ENCODE results near the gene SH3RF1.

DNA sequence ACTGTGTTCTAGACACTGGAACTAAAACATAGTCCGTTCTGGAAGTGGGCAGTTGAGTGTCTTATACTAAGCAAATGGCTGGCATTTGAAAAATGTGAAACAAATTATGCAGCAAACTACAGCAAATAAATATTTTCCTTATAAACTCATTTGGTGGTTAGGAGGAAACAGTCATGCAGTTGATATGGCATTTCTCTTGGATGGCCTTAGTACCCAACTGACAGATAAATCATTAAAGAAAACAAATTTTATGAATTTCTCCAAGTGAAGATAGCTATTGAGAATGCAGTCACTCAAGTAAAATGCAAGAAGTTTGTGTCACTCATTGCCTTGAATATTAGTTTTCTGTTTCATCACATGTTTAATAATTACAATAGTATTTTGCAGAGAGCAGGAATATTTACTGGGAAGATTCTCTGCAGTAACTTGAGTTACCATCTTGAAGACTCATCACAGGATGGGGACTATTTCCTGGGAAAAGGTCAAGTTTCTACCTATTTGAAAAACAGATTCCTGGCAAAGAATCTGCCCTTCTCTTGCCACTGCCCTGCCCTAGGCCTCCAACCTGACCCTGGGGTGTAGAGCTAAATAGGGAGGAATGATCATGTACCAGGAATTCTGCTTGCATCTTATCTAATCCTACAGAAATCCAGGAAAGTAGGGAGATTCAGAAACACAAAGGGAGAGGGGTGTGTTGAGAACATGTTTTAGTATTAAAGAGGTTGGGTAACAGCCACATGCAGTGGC, 105.9 kb downstream of the SH3RF1 start:
- no peak for TF ChIP-seq YY1 (IDR thresholded peaks at IDR 0.05; ENCODE audit: extremely low read depth, insufficient replicate concordance, low read depth, low read length)
- TF ChIP-seq, protein P1, sequence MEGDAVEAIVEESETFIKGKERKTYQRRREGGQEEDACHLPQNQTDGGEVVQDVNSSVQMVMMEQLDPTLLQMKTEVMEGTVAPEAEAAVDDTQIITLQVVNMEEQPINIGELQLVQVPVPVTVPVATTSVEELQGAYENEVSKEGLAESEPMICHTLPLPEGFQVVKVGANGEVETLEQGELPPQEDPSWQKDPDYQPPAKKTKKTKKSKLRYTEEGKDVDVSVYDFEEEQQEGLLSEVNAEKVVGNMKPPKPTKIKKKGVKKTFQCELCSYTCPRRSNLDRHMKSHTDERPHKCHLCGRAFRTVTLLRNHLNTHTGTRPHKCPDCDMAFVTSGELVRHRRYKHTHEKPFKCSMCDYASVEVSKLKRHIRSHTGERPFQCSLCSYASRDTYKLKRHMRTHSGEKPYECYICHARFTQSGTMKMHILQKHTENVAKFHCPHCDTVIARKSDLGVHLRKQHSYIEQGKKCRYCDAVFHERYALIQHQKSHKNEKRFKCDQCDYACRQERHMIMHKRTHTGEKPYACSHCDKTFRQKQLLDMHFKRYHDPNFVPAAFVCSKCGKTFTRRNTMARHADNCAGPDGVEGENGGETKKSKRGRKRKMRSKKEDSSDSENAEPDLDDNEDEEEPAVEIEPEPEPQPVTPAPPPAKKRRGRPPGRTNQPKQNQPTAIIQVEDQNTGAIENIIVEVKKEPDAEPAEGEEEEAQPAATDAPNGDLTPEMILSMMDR (IDR thresholded peaks at IDR 0.05 in 2 of 3, conservative IDR thresholded peaks at IDR 0.05 in 1 of 3; ENCODE audit: borderline replicate concordance in 1 of 3, insufficient read depth in 1 of 3, low read depth in 2 of 3, low read length in 2 of 3) = no peak
- TF ChIP-seq POLR2A (IDR thresholded peaks at IDR 0.05; ENCODE audit: borderline replicate concordance, extremely low read depth, insufficient read depth, insufficient read length) = no peak
- no peak for TF ChIP-seq EGR1 (IDR thresholded peaks at IDR 0.05; ENCODE audit: low read depth)
- TF ChIP-seq TCF7L2 (IDR thresholded peaks at IDR 0.05; ENCODE audit: borderline replicate concordance, extremely low read depth, insufficient read depth, insufficient read length) = no peak
- TF ChIP-seq EZH2 (IDR thresholded peaks at IDR 0.05) = no peak
